GM12878 (cell line): ENCODE measurements around the gene MTCL3.

Experiments used
- EZH2 ChIP-seq: IDR thresholded peaks from 2 replicates; pipeline ENCODE4 v1.6.1; 2012; ENCODE audit warnings: low read depth, mild to moderate bottlenecking, control low read depth, inconsistent platforms, low read length, borderline replicate concordance; ENCODE audit not compliant: control insufficient read depth
- PKNOX1 ChIP-seq: fragments of 450-650 bp; IDR thresholded peaks from 2 replicates; pipeline ENCODE4 v1.6.1; 2016; ENCODE audit warnings: mild to moderate bottlenecking
- POLR2A ChIP-seq: IDR thresholded peaks from 2 replicates; pipeline ENCODE4 v1.6.1; 2011; ENCODE audit warnings: low read depth, mild to moderate bottlenecking, low read length
- POLR2AphosphoS2 ChIP-seq: IDR thresholded peaks from 2 replicates; pipeline ENCODE4 v1.6.1; 2011; ENCODE audit warnings: low read depth, mild to moderate bottlenecking, low read length, improper control_type of control experiment, moderate library complexity
- REST ChIP-seq: IDR thresholded peaks from 2 replicates; pipeline ENCODE4 v1.6.1; 2012; ENCODE audit warnings: mild to moderate bottlenecking, low read depth, low read length
- SIN3A ChIP-seq: IDR thresholded peaks from 2 replicates; pipeline ENCODE4 v1.6.1; 2012; ENCODE audit warnings: low read depth, low read length, improper control_type of control experiment
- YY1 ChIP-seq: IDR thresholded peaks from 2 replicates; pipeline ENCODE4 v1.6.1; 2011; ENCODE audit warnings: low read depth, mild to moderate bottlenecking, low read length

GRCh38 chr6:127439718-127440117 lies 79.4 kb downstream of the MTCL3 start:
- TF ChIP-seq POLR2AphosphoS2 (no peak), EZH2 (no peak), YY1 (no peak), PKNOX1 (no peak), POLR2A (no peak), SIN3A (no peak), REST (no peak)
